GM18498 (cell line): ENCODE results near the gene EHD1.

Source experiments
- ATAC-seq: cut with Tn5 transposase; IDR thresholded peaks from one replicate; pipeline ENCODE4 v1.9.1; 2021; ENCODE audit warnings: mild to moderate bottlenecking, moderate library complexity; ENCODE audit not compliant: unreplicated experiment

The EHD1 gene

DNA sequence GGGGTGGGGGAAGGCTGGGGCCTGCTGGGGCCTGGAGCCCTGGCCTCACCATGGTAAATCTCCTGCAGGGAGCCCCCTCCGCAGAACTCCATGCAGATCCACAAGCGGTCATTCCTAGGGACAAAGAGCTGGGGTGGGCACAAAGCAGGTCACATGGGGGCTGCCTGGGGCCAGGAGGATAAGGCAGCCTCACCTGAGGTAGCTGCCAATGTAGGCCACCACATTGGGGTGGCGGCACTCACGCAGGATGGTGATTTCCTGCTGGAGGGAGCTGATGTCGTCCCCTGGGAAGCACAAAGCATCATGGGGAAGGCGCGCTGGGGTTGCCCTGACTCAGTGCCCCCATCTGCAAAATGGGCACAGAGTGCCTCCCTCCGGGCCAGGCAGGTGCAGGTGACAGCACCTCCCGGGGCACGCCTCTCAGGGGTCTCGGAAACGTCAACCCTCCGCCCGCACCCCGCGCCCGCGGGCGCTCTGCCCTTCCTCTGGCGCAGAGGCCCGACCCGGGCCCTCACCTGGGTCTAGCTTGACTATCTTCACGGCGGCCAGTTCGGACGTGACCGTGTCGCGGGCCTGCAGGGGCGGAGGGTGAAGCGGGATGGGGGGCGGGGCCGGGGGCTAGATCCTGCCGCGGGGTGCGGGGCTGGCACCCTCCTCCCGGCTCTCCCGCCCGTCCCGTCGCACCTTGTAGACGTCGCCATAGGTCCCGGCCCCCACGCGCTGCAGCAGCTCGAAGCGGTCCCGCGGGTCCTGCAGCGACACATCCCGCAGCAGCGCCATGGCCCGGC is 75.9 kb downstream of the EHD1 start:
- peak; percentile 30 for ATAC-seq
